CD4-positive, alpha-beta memory T cell (primary cell): ENCODE data around the gene MTX2. TPM values are rescaled to one million over a fixed set of nuclear protein-coding genes. Genes with fewer than 3 reads are reported as not detected.

ENCODE experiments used
- CTCF ChIA-PET: fragments of 350-600 bp; sonication (Branson Sonifier 250); formaldehyde crosslinking; loops from one replicate; lab custom pipeline; 2021; ENCODE audit warnings: inconsistent platforms; ENCODE audit not compliant: partially characterized antibody; lab: Charles Lee
- POLR2A ChIA-PET: fragments of 350-600 bp; sonication (Branson Sonifier 250); formaldehyde crosslinking; loops from one replicate; lab custom pipeline; 2021; ENCODE audit not compliant: partially characterized antibody; lab: Charles Lee
- DNase-seq, 5 donors: peaks; one replicate each; pipeline versions ENCODE4 v3.0.0 to v3.0.0-alpha.2; 2020 to 2022; ENCODE audit warnings: mixed read lengths in 1 of 5
- H3K27ac ChIP-seq: one replicate; pipeline ENCODE4 v1.7.0; 2013; ENCODE audit warnings: low read depth, low read length
- H3K27me3 ChIP-seq: 2 replicates; pipeline ENCODE4 v1.7.0; 2013; ENCODE audit warnings: mild to moderate bottlenecking, low read length, moderate library complexity; ENCODE audit not compliant: insufficient read depth
- H3K36me3 ChIP-seq: 2 replicates; pipeline ENCODE4 v1.7.0; 2013; ENCODE audit warnings: mild to moderate bottlenecking, low read length, moderate library complexity; ENCODE audit not compliant: insufficient read depth
- H3K4me1 ChIP-seq: 2 replicates; pipeline ENCODE4 v1.7.0; 2013; ENCODE audit warnings: mild to moderate bottlenecking, low read length, moderate library complexity; ENCODE audit not compliant: insufficient read depth
- H3K4me3 ChIP-seq, 2 donors: one replicate each; pipeline ENCODE4 v1.7.0; 2013; ENCODE audit warnings: low read length in 2 of 2, mild to moderate bottlenecking in 1 of 2
- H3K9me3 ChIP-seq, 2 donors: one replicate each; pipeline ENCODE4 v1.7.0; 2013; ENCODE audit warnings: low read length in 2 of 2, control low read depth in 1 of 2; ENCODE audit not compliant: control insufficient read depth in 1 of 2
- H3K27ac Mint-ChIP-seq, 7 donors: one replicate each; pipeline ENCODE4 v1.8.0; 2020 to 2021; ENCODE audit warnings: mixed read lengths in 7 of 7, mild to moderate bottlenecking in 6 of 7, inconsistent platforms in 3 of 7, moderate library complexity in 3 of 7
- H3K27me3 Mint-ChIP-seq, 2 donors: one replicate each; pipeline ENCODE4 v1.8.0; 2020 to 2021; ENCODE audit warnings: mixed read lengths in 2 of 2
- H3K36me3 Mint-ChIP-seq, 2 donors: one replicate each; pipeline ENCODE4 v1.8.0; 2020 to 2021; ENCODE audit warnings: mixed read lengths in 2 of 2, inconsistent platforms in 1 of 2, mild to moderate bottlenecking in 1 of 2
- H3K4me1 Mint-ChIP-seq, 4 donors: one replicate each; pipeline ENCODE4 v1.8.0; 2020 to 2021; ENCODE audit warnings: mixed read lengths in 4 of 4, mild to moderate bottlenecking in 1 of 4
- H3K4me3 Mint-ChIP-seq, 8 donors: one replicate each; pipeline ENCODE4 v1.8.0; 2020 to 2021; ENCODE audit warnings: mixed read lengths in 8 of 8, mild to moderate bottlenecking in 7 of 8, moderate library complexity in 6 of 8, inconsistent platforms in 3 of 8
- H3K9me3 Mint-ChIP-seq, 8 donors: one replicate each; pipeline ENCODE4 v1.8.0; 2020 to 2021; ENCODE audit warnings: mixed read lengths in 8 of 8, mild to moderate bottlenecking in 5 of 8, inconsistent platforms in 3 of 8, moderate library complexity in 1 of 8
- intact Hi-C: fragments of 100-400 bp; cut with micrococcal nuclease; formaldehyde crosslinking; loops from one replicate; pipeline ENCODE4 v1.15.1; 2023
- polyA plus RNA-seq, 2 donors: library from polyadenylated mRNA; unstranded; fragments of 300-500 nt; fragmentation: Illumina TruSeq; gene quantifications; one replicate each; pipeline ENCODE4 v1.2.3, GENCODE V29; 2021
- total RNA-seq, 2 experiments: library from RNA; stranded (reverse); gene quantifications; one replicate each; pipeline ENCODE4 v1.2.3, GENCODE V29; 2021

Gene MTX2
- total and polyA plus RNA-seq, 4 experiments from 2014 or later: 7.6 to 24.6 (median 12.0) TPM

- no peaks in the 10 kb centered on the region for H3K27me3 ChIP-seq
- no peaks in the 10 kb centered on the region for H3K4me1 ChIP-seq
- H3K36me3 ChIP-seq: peaks cover 4% of the 10 kb centered on the region
- no peaks in the 10 kb centered on the region for H3K9me3 ChIP-seq
- intact Hi-C loops: no loop called here
- no peak overlapping the region for H3K4me3 ChIP-seq
- POLR2A ChIA-PET: no interaction called here
- no peak for DNase-seq
- CTCF ChIA-PET: no interaction called here
- Mint-ChIP-seq H3K4me1 (no peaks in the 10 kb centered on the region), H3K27ac (no peak overlapping the region), H3K36me3 (peaks cover 23 to 24% of the 10 kb centered on the region in 2 donors), H3K4me3 (no peak overlapping the region), H3K27me3 (no peaks in the 10 kb centered on the region), H3K9me3 (no peaks in the 10 kb centered on the region)
- H3K27ac ChIP-seq: no peak overlapping the region
Observed at GRCh38 chr2:176330612-176331011, 61.4 kb downstream of the MTX2 start.

GRCh38 chr2:176331646-176332045 lies 62.4 kb downstream of the MTX2 start:
- H3K27ac Mint-ChIP-seq: no peak overlapping the region
- ChIA-PET CTCF (no interaction called here), POLR2A (no interaction called here)
- no peaks in the 10 kb centered on the region for H3K4me1 Mint-ChIP-seq
- no peaks in the 10 kb centered on the region for H3K27me3 Mint-ChIP-seq
- intact Hi-C loops: no loop called here
- no peaks in the 10 kb centered on the region for H3K27me3 ChIP-seq
- H3K9me3 Mint-ChIP-seq: no peaks in the 10 kb centered on the region
- peaks cover 22 to 23% of the 10 kb centered on the region in 2 donors for H3K36me3 Mint-ChIP-seq
- no peaks in the 10 kb centered on the region for H3K9me3 ChIP-seq
- H3K4me1 ChIP-seq: no peaks in the 10 kb centered on the region
- H3K4me3 Mint-ChIP-seq: no peak overlapping the region
- no peak overlapping the region for H3K27ac ChIP-seq
- DNase-seq: no peak
- peaks cover 4% of the 10 kb centered on the region for H3K36me3 ChIP-seq
- H3K4me3 ChIP-seq: no peak overlapping the region

GRCh38 chr2:176334729-176335128 lies 65.5 kb downstream of the MTX2 start:
- DNase-seq: no peak
- no peaks in the 10 kb centered on the region for H3K4me1 Mint-ChIP-seq
- intact Hi-C loops: no loop called here
- Histone ChIP-seq H3K4me3 (no peak overlapping the region), H3K27me3 (no peaks in the 10 kb centered on the region), H3K9me3 (no peaks in the 10 kb centered on the region), H3K36me3 (peaks cover under 1% of the 10 kb centered on the region), H3K4me1 (no peaks in the 10 kb centered on the region), H3K27ac (no peak overlapping the region)
- peaks cover 25 to 30% of the 10 kb centered on the region in 2 donors for H3K36me3 Mint-ChIP-seq
- ChIA-PET POLR2A (no interaction called here), CTCF (no interaction called here)
- H3K27me3 Mint-ChIP-seq: no peaks in the 10 kb centered on the region
- H3K27ac Mint-ChIP-seq: no peak overlapping the region
- no peak overlapping the region for H3K4me3 Mint-ChIP-seq
- no peaks in the 10 kb centered on the region for H3K9me3 Mint-ChIP-seq

- Mint-ChIP-seq H3K4me3 (no peak overlapping the region), H3K4me1 (no peaks in the 10 kb centered on the region), H3K27me3 (no peaks in the 10 kb centered on the region), H3K27ac (no peak overlapping the region), H3K36me3 (peaks cover 16 to 24% of the 10 kb centered on the region in 2 donors), H3K9me3 (no peaks in the 10 kb centered on the region)
- Histone ChIP-seq H3K27ac (no peak overlapping the region), H3K27me3 (no peaks in the 10 kb centered on the region), H3K9me3 (no peaks in the 10 kb centered on the region), H3K4me3 (no peak overlapping the region), H3K4me1 (no peaks in the 10 kb centered on the region), H3K36me3 (no peaks in the 10 kb centered on the region)
- DNase-seq: no peak
- ChIA-PET CTCF (no interaction called here), POLR2A (no interaction called here)
- intact Hi-C loops: no loop called here
Observed at GRCh38 chr2:176338395-176338794, 69.2 kb downstream of the MTX2 start.

- H3K27ac Mint-ChIP-seq: no peak overlapping the region
- H3K36me3 Mint-ChIP-seq: peaks cover 16 to 21% of the 10 kb centered on the region in 2 donors
- H3K4me3 ChIP-seq: no peak overlapping the region
- ChIA-PET POLR2A (no interaction called here), CTCF (interaction anchor here (0.7 to 1.4 kb wide), 2 partner anchors 116 to 241 kb away, joined by 3 read pairs; no protein-coding TSS in a partner anchor)
- no peaks in the 10 kb centered on the region for H3K27me3 Mint-ChIP-seq
- no peak overlapping the region for H3K27ac ChIP-seq
- H3K4me3 Mint-ChIP-seq: no peak overlapping the region
- DNase-seq: no peak
- no peaks in the 10 kb centered on the region for H3K4me1 ChIP-seq
- H3K4me1 Mint-ChIP-seq: no peaks in the 10 kb centered on the region
- no peaks in the 10 kb centered on the region for H3K27me3 ChIP-seq
- H3K9me3 Mint-ChIP-seq: no peaks in the 10 kb centered on the region
- H3K9me3 ChIP-seq: no peaks in the 10 kb centered on the region
- H3K36me3 ChIP-seq: no peaks in the 10 kb centered on the region
- intact Hi-C loops: no loop called here
Observed at GRCh38 chr2:176339208-176339607, 70.0 kb downstream of the MTX2 start.

- POLR2A ChIA-PET: no interaction called here
- Mint-ChIP-seq H3K27me3 (peaks cover 2 to 6% of the 10 kb centered on the region in 2 donors), H3K4me3 (no peak overlapping the region), H3K9me3 (peaks cover 0 to 10% (median 4%) of the 10 kb centered on the region in 8 donors), H3K36me3 (peaks cover 0 to 5% of the 10 kb centered on the region in 2 donors), H3K4me1 (peaks cover 0 to 4% (median 0%) of the 10 kb centered on the region in 4 donors), H3K27ac (no peak overlapping the region)
- no peaks in the 10 kb centered on the region for H3K27me3 ChIP-seq
- intact Hi-C loops: no loop called here
- H3K4me3 ChIP-seq: no peak overlapping the region
- H3K36me3 ChIP-seq: no peaks in the 10 kb centered on the region
- H3K4me1 ChIP-seq: no peaks in the 10 kb centered on the region
- no peak for DNase-seq
- CTCF ChIA-PET: no interaction called here
- H3K27ac ChIP-seq: no peak overlapping the region
- no peaks in the 10 kb centered on the region for H3K9me3 ChIP-seq
Observed at GRCh38 chr2:176356251-176356650, 87.0 kb downstream of the MTX2 start.

GRCh38 chr2:176364273-176364977 lies 95.2 kb downstream of the MTX2 start:
- Mint-ChIP-seq H3K27me3 (peaks cover 5 to 8% of the 10 kb centered on the region in 2 donors), H3K4me3 (no peak overlapping the region), H3K4me1 (no peaks in the 10 kb centered on the region), H3K9me3 (peaks cover 0 to 3% (median 0%) of the 10 kb centered on the region in 8 donors), H3K27ac (no peak overlapping the region), H3K36me3 (no peaks in the 10 kb centered on the region)
- intact Hi-C loops: no loop called here
- CTCF ChIA-PET: no interaction called here
- no peak for DNase-seq
- no peaks in the 10 kb centered on the region for H3K27me3 ChIP-seq
- no peak overlapping the region for H3K27ac ChIP-seq
- H3K9me3 ChIP-seq: no peaks in the 10 kb centered on the region
- POLR2A ChIA-PET: no interaction called here
- no peaks in the 10 kb centered on the region for H3K36me3 ChIP-seq
- H3K4me3 ChIP-seq: no peak overlapping the region
- no peaks in the 10 kb centered on the region for H3K4me1 ChIP-seq
